Immature natural killer cell (primary cell): Measurements from ENCODE around the gene EVL. TPM values are rescaled to one million over a fixed set of nuclear protein-coding genes. Genes with fewer than 3 reads are reported as not detected.
"Not testable (repeated sequence)": the region's sequence is repeated elsewhere in the genome, so short reads cannot be mapped to it uniquely, and the experiment has no call there.

Source experiments
- DNase-seq, 3 donors: peaks; one replicate each; pipeline ENCODE4 v3.0.0; 2022; ENCODE audit warnings: mixed read lengths in 1 of 3
- H3K27ac Mint-ChIP-seq, 6 donors: one replicate each; pipeline ENCODE4 v1.8.0; 2020; ENCODE audit warnings: mixed read lengths in 6 of 6, mild to moderate bottlenecking in 5 of 6, inconsistent platforms in 4 of 6, moderate library complexity in 3 of 6
- H3K27me3 Mint-ChIP-seq, 3 donors: one replicate each; pipeline ENCODE4 v1.8.0; 2020 to 2021; ENCODE audit warnings: low read depth in 3 of 3, mild to moderate bottlenecking in 3 of 3, mixed read lengths in 3 of 3, moderate library complexity in 3 of 3, inconsistent platforms in 1 of 3
- H3K36me3 Mint-ChIP-seq, 3 donors: one replicate each; pipeline ENCODE4 v1.8.0; 2020; ENCODE audit warnings: mixed read lengths in 3 of 3, inconsistent platforms in 2 of 3, mild to moderate bottlenecking in 2 of 3
- H3K4me1 Mint-ChIP-seq, 2 donors: one replicate each; pipeline ENCODE4 v1.8.0; 2020; ENCODE audit warnings: inconsistent platforms in 2 of 2, mild to moderate bottlenecking in 2 of 2, mixed read lengths in 2 of 2, moderate library complexity in 1 of 2
- H3K4me3 Mint-ChIP-seq, 5 donors: one replicate each; pipeline ENCODE4 v1.8.0; 2020; ENCODE audit warnings: mild to moderate bottlenecking in 5 of 5, mixed read lengths in 5 of 5, inconsistent platforms in 3 of 5, moderate library complexity in 3 of 5
- H3K9me3 Mint-ChIP-seq, 6 donors: one replicate each; pipeline ENCODE4 v1.8.0; 2020; ENCODE audit warnings: mild to moderate bottlenecking in 6 of 6, mixed read lengths in 6 of 6, inconsistent platforms in 4 of 6, moderate library complexity in 3 of 6
- polyA plus RNA-seq, 3 donors: library from polyadenylated mRNA; unstranded; fragments of 300-500 nt; fragmentation: Illumina TruSeq; gene quantifications; one replicate each; pipeline ENCODE4 v1.2.3, GENCODE V29; 2021

The EVL gene
- polyA plus RNA-seq, 3 donors from 2014 or later: 56.8 to 135 (median 76.3) TPM

DNA sequence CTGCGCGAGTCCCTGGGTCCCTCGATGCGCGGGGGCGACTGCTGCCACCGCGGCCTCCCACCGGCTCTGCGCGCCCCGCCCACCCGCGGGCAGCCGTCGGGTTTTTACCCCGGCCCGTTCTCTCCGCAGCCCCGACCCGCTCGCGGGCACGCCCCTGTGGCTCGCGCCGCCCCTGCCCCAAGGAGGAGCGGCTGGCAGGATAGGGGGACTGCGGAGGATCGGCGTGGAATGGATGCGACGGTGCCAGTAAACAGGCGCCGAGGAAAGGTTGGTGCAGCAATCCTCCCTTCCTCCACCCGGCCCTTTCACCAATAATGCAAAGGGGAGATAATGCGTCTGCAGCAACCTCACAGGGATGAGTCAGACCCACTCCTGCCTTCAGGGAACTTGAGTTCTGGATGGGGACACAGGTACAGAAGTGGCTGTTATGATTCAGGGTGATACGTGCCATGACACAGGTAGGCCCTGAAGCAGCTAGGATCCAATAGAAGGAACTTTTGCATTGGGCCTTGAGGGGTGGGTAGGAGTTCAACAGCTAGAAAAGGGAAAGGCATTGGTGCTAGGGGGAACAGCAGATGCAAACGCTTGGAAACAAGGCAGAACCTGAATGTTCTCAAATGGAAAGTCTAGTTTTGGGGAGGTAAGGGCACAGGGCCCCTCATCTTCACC, 94.8 kb downstream of the EVL start:
- peaks cover 0 to 2% (median 0%) of the 10 kb centered on the region in 3 donors for H3K36me3 Mint-ChIP-seq
- peaks cover under 1 to 7% (median 2%) of the 10 kb centered on the region in 6 donors for H3K9me3 Mint-ChIP-seq
- peak overlapping the region; percentile 33 to 71 (median 56) for H3K4me3 Mint-ChIP-seq
- no peak for DNase-seq
- peaks cover 4 to 17% (median 12%) of the 10 kb centered on the region in 3 donors for H3K27me3 Mint-ChIP-seq
- no peak overlapping the region for H3K27ac Mint-ChIP-seq
- peaks cover 6 to 14% of the 10 kb centered on the region in 2 donors for H3K4me1 Mint-ChIP-seq

DNA sequence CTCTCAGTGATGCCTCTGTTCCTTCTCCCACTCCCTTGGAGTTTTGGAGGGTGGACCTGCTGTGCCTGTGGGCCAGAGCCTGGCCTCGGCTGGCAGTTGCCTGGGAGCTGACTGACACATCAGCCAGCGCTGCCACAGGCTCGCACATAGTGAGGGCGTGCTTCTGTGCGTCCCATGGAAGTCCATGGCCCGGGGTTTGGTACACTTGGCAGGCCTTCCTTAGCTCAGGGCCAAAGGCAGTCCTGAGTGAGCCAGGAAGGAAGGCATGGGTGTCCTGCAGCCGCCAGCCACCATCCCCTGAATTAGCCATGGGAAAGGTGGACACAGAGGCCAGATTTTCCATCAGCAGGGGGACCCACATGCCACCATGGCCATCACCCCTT, 95.3 kb downstream of the EVL start:
- peak overlapping the region in 2 of 5 donors; percentile 56 to 71 for H3K4me3 Mint-ChIP-seq
- H3K4me1 Mint-ChIP-seq: peaks cover 8 to 18% of the 10 kb centered on the region in 2 donors
- DNase-seq: no peak
- H3K27ac Mint-ChIP-seq: no peak overlapping the region
- H3K9me3 Mint-ChIP-seq: peaks cover 0 to 3% (median 0%) of the 10 kb centered on the region in 6 donors
- H3K36me3 Mint-ChIP-seq: no peaks in the 10 kb centered on the region
- peaks cover 4 to 17% (median 12%) of the 10 kb centered on the region in 3 donors for H3K27me3 Mint-ChIP-seq

DNA sequence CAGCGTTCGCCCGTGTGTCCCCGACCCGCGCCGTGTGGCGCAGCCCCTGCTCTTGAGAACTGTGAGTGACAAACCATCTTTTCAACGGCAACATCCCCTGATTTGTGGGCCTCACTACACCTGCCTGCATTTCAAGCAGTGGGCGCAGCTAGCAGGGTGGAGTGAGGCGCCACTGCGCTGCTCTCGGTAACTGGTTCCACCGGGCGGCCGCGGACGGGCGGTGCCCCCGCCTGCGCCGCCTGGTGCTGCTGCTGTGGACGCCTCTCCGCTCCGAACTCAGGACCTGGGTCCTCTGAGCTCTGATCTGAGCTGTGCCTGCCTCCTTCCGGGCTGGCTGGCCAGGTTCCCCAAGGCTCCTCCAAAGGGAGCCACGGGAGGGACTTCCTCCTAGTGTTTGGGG, 100.2 kb downstream of the EVL start:
- no peaks in the 10 kb centered on the region for H3K9me3 Mint-ChIP-seq
- H3K4me3 Mint-ChIP-seq: peak overlapping the region; percentile 48 to 66 (median 59)
- peak overlapping the region; percentile 45 to 87 (median 62) for H3K27ac Mint-ChIP-seq
- peaks cover 21 to 40% of the 10 kb centered on the region in 2 donors for H3K4me1 Mint-ChIP-seq
- H3K27me3 Mint-ChIP-seq: peaks cover 2 to 11% (median 10%) of the 10 kb centered on the region in 3 donors
- peak in 1 of 3 donors; percentile 20 for DNase-seq
- H3K36me3 Mint-ChIP-seq: no peaks in the 10 kb centered on the region

DNA sequence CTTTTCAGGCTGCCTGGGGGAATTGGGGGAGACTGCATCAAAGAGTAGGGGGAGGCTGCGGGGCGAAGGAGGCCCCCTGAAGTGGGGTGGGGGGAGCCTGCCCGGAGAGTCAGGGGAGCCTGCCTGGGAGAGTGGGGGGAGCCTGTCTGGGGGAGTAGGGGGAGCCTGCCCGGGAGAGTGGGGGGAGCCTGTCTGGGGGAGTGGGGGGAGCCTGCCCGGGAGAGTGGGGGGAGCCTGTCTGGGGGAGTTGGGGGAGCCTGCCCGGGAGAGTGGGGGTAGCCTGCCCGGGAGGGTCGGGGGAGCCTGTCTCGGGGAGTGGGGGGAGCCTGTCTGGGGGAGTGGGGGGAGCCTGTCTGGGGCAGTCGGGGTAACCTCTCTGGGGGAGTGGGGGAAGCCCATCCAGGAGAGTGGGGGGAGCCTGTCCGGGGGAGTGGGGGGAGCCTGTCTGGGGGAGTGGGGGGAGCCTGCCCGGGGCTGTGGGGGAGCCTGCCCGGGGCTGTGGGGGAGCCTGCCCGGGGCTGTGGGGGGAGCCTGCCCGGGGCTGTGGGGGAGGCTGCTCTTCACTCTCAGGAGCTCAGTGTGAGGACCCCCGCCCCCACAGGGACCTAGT, 100.7 kb downstream of the EVL start:
- H3K36me3 Mint-ChIP-seq: no peaks in the 10 kb centered on the region
- peaks cover 25 to 44% of the 10 kb centered on the region in 2 donors for H3K4me1 Mint-ChIP-seq
- H3K27me3 Mint-ChIP-seq: peaks cover 2 to 11% (median 7%) of the 10 kb centered on the region in 3 donors
- peak overlapping the region in 3 of 6 donors; percentile 58 to 88 (median 88) for H3K27ac Mint-ChIP-seq
- H3K4me3 Mint-ChIP-seq: peak overlapping the region; percentile 86 to 91 (median 89)
- no peaks in the 10 kb centered on the region for H3K9me3 Mint-ChIP-seq
- no peak for DNase-seq

DNA sequence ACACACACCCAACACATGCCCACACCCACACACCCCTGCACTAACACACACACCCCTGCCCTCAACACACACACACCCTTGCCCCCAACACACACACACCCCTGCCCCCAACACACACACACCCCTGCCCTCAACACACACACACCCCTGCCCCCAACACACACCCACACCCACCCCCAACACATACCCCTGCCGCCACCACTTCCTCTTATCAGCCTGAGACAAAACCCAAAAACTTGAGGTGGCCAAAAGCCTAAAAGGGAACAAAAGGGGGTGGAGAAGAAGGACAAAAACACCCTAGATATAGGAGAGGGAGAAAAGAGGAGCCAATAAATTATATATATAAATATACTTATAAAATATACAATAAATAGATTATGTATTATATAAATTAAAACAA, 103.3 kb downstream of the EVL start:
- H3K4me1 Mint-ChIP-seq: peaks cover 27 to 41% of the 10 kb centered on the region in 2 donors
- H3K4me3 Mint-ChIP-seq: peak overlapping the region; percentile 58 to 71 (median 62)
- DNase-seq: no peak
- H3K27ac Mint-ChIP-seq: peak overlapping the region in 3 of 6 donors; percentile 14 to 81 (median 47)
- H3K27me3 Mint-ChIP-seq: peaks cover 0 to 11% (median 10%) of the 10 kb centered on the region in 3 donors
- H3K36me3 Mint-ChIP-seq: no peaks in the 10 kb centered on the region
- no peaks in the 10 kb centered on the region for H3K9me3 Mint-ChIP-seq

DNA sequence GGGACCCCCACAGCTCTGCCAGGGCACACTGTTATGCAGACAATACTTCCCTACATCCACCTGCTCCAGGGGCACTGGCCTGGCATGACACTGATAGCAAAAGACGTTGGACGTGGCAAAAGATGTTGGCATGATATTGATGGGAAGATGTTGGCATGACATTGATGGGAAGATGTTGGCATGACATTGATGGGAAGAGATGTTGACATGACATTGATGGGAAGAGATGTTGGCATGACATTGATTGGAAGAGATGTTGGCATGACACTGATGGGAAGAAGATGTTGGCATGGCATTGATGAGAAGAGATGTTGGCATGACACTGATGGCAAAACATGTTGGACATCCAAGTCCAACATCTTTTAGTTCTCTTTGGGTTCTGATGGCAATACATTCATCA, 105.7 kb downstream of the EVL start:
- Mint-ChIP-seq H3K4me1 (peaks cover 23 to 33% of the 10 kb centered on the region in 2 donors), H3K27me3 (peaks cover 0 to 8% (median 7%) of the 10 kb centered on the region in 3 donors), H3K9me3 (no peaks in the 10 kb centered on the region), H3K36me3 (no peaks in the 10 kb centered on the region), H3K4me3 (no peak overlapping the region), H3K27ac (peak overlapping the region in 3 of 6 donors; percentile 0 to 43 (median 9))
- DNase-seq: no peak

DNA sequence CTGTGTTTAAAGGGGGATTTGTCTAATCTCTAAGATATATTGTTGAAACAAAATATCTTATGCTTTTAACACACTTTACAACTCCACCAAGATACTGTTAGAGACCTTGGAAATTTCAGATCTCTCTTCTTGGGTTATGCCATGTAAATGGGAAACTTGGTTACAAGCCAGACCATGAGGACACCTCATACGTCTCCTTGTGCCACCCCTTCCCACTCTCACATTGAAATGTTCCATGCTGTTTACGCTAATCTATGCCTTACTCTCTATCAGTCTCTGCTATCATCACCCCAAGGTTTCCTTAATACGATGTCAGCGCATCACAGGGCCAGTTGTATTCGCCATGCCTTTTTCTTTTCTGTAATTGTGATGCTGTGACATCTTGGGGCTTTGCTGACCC, 107.6 kb downstream of the EVL start:
- no peak for DNase-seq
- H3K4me1 Mint-ChIP-seq: peaks cover 14 to 23% of the 10 kb centered on the region in 2 donors
- H3K36me3 Mint-ChIP-seq: no peaks in the 10 kb centered on the region
- no peak overlapping the region for H3K27ac Mint-ChIP-seq
- H3K4me3 Mint-ChIP-seq: no peak overlapping the region
- no peaks in the 10 kb centered on the region for H3K9me3 Mint-ChIP-seq
- peaks cover 0 to 6% (median 2%) of the 10 kb centered on the region in 3 donors for H3K27me3 Mint-ChIP-seq

DNA sequence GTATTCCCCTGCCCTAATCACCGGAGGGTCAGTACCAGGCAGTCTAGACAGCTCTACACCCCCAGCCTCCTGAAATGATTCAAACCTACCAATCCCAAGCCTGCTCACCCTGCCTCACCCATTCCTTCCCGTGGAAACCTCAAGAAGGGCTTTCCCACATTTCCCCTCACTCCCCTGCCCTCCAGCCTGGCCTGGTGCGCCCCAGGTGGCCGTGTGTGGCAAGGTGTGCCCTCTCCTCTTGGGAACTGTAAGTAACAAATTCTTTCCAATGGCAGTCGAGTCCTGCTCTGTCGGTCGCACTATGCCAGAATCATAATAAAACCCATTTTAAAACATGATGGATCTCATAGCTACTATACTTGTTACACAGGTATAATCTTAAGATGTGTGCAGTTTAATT, 108.1 kb downstream of the EVL start:
- no peaks in the 10 kb centered on the region for H3K36me3 Mint-ChIP-seq
- no peak overlapping the region for H3K4me3 Mint-ChIP-seq
- H3K9me3 Mint-ChIP-seq: no peaks in the 10 kb centered on the region
- DNase-seq: no peak
- peaks cover 12 to 21% of the 10 kb centered on the region in 2 donors for H3K4me1 Mint-ChIP-seq
- H3K27me3 Mint-ChIP-seq: peaks cover 0 to 6% (median 2%) of the 10 kb centered on the region in 3 donors
- no peak overlapping the region for H3K27ac Mint-ChIP-seq

DNA sequence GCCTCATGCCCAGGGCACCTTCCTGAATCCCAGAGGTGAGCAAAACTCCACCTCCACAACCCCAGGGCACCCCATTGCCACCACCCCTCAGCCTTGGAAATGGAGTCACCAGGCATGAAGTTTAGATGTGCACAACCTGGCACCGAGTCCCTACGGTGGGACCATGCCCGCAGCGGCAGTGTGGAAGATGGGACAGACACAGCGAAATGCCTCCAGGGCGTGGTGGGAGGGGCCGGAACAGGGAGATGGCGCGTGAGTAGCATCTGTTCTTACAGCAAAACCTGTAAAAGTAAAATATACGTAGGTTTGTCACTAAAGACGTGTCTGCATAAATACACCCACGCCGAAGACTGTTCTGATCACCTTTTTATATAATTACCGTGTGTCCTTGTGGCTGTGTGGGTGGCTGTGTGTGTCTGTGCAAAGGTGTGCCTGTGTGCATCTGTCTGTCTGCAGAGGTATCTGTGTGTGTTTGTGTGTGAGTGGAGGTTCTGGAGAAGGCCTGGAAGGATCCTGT, 111.6 kb downstream of the EVL start:
- no peak for DNase-seq
- no peaks in the 10 kb centered on the region for H3K9me3 Mint-ChIP-seq
- H3K27ac Mint-ChIP-seq: no peak overlapping the region
- no peak overlapping the region for H3K4me3 Mint-ChIP-seq
- H3K27me3 Mint-ChIP-seq: peaks cover 0 to 6% (median 0%) of the 10 kb centered on the region in 3 donors
- H3K36me3 Mint-ChIP-seq: no peaks in the 10 kb centered on the region
- H3K4me1 Mint-ChIP-seq: no peaks in the 10 kb centered on the region

DNA sequence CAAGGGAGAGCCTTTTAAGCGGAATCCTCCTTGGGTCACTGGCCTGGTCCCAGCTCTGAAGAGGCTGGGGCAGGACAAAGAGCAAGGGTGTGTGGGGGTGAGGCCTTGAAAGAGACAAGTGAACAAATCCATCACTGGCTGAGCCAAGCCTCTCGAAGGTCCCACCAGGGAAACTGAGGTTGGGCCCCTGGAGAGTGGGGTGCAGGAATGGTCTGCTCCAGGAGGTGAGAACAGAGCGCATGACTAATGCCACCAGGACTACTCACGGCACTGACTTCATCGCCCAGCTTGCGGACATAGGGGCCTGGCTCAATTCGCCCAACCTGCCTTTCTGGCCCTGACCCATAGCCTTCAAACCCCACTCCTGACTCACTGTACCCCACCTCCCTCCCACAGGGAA, 113.5 kb downstream of the EVL start:
- Mint-ChIP-seq H3K36me3 (no peaks in the 10 kb centered on the region), H3K27ac (no peak overlapping the region)

DNA sequence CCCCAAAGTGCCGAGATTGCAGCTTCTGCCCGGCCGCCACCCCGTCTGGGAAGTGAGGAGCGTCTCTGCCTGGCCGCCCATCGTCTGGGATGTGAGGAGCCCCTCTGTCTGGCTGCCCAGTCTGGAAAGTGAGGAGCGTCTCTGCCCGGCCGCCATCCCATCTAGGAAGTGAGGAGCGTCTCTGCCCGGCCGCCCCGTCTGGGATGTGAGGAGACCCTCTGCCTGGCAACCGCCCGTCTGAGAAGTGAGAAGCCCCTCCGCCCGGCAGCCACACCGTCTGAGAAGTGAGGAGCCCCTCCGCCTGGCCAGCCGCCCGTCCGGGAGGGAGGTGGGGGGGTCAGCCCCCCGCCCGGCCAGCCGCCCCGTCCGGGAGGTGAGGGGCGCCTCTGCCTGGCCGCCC, 115.4 kb downstream of the EVL start:
- H3K4me3 Mint-ChIP-seq, H3K27ac Mint-ChIP-seq: not testable (repeated sequence)

More for the DNA sequence above, 113.5 kb downstream of the EVL start:
- Mint-ChIP-seq H3K9me3 (no peaks in the 10 kb centered on the region), H3K4me3 (no peak overlapping the region), H3K27me3 (peaks cover 0 to 3% (median 0%) of the 10 kb centered on the region in 3 donors), H3K4me1 (no peaks in the 10 kb centered on the region)
- no peak for DNase-seq

DNA sequence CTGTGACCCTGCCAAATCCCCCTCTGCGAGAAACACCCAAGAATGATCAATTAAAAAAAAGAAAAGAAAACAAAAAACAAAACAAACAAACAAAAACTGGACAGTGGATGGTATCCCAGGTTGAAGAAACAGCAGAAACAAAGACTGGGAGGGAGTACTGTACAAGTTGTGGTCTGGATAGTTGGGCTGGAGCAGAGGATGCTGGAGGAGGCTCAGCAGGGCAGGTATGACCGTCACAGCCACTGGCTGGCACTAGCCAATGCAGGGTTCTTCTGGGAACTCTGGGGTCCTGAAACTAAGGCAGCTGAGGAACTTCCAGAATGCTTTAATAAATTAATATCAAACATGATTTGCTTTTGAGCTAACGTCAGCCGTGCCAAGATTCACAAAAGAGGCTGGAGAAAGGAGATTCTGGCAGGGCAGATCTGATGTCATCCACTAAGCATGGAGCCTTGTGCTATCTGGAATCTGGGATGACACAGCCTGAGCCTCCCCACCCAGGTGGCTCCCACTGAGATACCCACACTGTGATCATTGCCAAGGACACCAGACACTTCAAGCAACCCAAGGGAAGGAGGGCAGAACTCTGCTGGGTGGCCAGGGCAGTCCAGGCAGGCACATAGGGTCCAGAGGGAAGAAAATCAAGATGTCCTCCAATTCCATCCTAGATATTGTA, 116.8 kb downstream of the EVL start:
- not testable (repeated sequence) for DNase-seq, H3K36me3 Mint-ChIP-seq, H3K9me3 Mint-ChIP-seq, H3K4me1 Mint-ChIP-seq, H3K4me3 Mint-ChIP-seq, H3K27me3 Mint-ChIP-seq
- H3K27ac Mint-ChIP-seq: peak overlapping the region in 1 of 6 donors; percentile 1

More for the DNA sequence above, 115.4 kb downstream of the EVL start:
- DNase-seq, H3K4me1 Mint-ChIP-seq, H3K27me3 Mint-ChIP-seq, H3K36me3 Mint-ChIP-seq, H3K9me3 Mint-ChIP-seq: not testable (repeated sequence)

DNA sequence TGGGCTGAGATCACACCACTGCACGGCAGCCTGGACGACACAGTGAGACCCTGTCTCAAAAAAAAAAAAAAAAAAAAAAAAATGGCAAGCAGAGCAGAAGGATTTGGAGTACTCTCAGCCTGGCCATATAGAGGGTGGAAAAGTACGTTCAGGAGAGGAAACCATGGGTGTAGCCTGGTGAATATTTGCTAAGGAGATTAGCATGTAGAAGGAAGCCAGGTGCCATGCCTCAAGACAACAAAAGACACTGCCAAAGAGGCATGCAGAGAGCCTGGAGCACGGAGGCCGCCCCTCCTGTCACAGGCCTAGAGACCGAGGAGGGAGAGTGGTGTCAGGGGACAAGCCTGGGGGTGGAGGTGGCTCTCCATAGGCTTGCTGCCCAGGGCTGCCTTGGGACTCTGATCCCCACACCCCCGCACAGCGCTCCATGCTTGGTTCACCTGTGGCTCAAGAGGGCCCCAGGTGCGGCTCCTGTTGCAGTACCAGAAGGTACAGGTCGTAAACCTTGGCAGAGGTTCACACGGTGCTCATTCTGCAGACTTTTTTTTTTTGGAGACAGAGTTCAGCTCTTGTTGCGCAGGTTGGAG, 122.1 kb downstream of the EVL start:
- H3K36me3 Mint-ChIP-seq: peaks cover 0 to 4% (median 0%) of the 10 kb centered on the region in 3 donors
- H3K4me3 Mint-ChIP-seq: no peak overlapping the region

More for the DNA sequence above, 122.1 kb downstream of the EVL start:
- H3K27ac Mint-ChIP-seq: no peak overlapping the region
- DNase-seq: no peak
- H3K9me3 Mint-ChIP-seq: no peaks in the 10 kb centered on the region
- peaks cover 0 to 1% of the 10 kb centered on the region in 2 donors for H3K4me1 Mint-ChIP-seq
- H3K27me3 Mint-ChIP-seq: no peaks in the 10 kb centered on the region
